OCI-LY7 (cell line): Measurements from ENCODE around the gene ARFGAP3.

Experiments used
- CTCF ChIP-seq: fragments of 200-600 bp; sonication (generic); conservative IDR thresholded peaks from 2 replicates; pipeline ENCODE4 v1.5.1; 2014; ENCODE audit warnings: mild to moderate bottlenecking, antibody characterized with exemption, low read length, moderate library complexity, mixed read lengths
- EZH2phosphoT487 ChIP-seq: fragments of 200-600 bp; sonication (generic); IDR thresholded peaks from 2 replicates; pipeline ENCODE4 v1.6.1; 2018; ENCODE audit warnings: low read depth, borderline replicate concordance, mild to moderate bottlenecking, mixed run types, antibody characterized with exemption, low read length, moderate library complexity, mixed read lengths

- no peak for TF ChIP-seq CTCF
- TF ChIP-seq EZH2phosphoT487: no peak
Measured at GRCh38 chr22:42808521-42808920, 48.6 kb downstream of the ARFGAP3 start.
